ENCODE results near the gene RAB35. TPM values are rescaled to one million over a fixed set of nuclear protein-coding genes. Genes with fewer than 3 reads are reported as not detected.

RAB35 gene
- total RNA-seq, 3 donors from 2014 or later (not counting 1 experiment from before 2014, with no cell fraction given): 65.0 to 85.9 (median 81.2) TPM

GRCh38 chr12:120100630-120101029 is 15.9 kb downstream of the RAB35 start:
- no peak overlapping the region for H3K27ac ChIP-seq (ENCODE audit: low read length)
- no peak for ATAC-seq
- H3K27ac Mint-ChIP-seq: peak overlapping the region; percentile 84 to 86

GRCh38 chr12:120099738-120100137 is 16.8 kb downstream of the RAB35 start:
- Histone ChIP-seq H3K36me3 (ENCODE audit: control insufficient read depth, insufficient read depth, low read length) (peaks cover 73% of the 10 kb centered on the region), H3K9me3 (ENCODE audit: control insufficient read depth, insufficient read depth, low read length) (no peaks in the 10 kb centered on the region), H3K27me3 (ENCODE audit: control insufficient read depth, insufficient read depth, low read length) (no peaks in the 10 kb centered on the region), H3K4me3 (ENCODE audit: low read length) (no peak overlapping the region), H3K4me1 (ENCODE audit: control insufficient read depth, insufficient read depth, low read length) (peaks cover 37% of the 10 kb centered on the region), H3K27ac (ENCODE audit: low read length) (no peak overlapping the region)
- H3K36me3 Mint-ChIP-seq: no peaks in the 10 kb centered on the region
- peaks cover 10 to 30% of the 10 kb centered on the region in 2 donors for H3K4me1 Mint-ChIP-seq
- no peak for ATAC-seq
- no peaks in the 10 kb centered on the region for H3K9me3 Mint-ChIP-seq
- peak overlapping the region in 1 of 2 donors; percentile 86 for H3K27ac Mint-ChIP-seq
- 98% methylated on average over 11 of the region's 11 CpGs for WGBS (ENCODE audit: insufficient coverage)
- intact Hi-C loops (cut with micrococcal nuclease): no loop called here
- no peak for DNase-seq
- no peak overlapping the region for H3K4me3 Mint-ChIP-seq
- H3K27me3 Mint-ChIP-seq (ENCODE audit: low read depth in 2 of 2): no peaks in the 10 kb centered on the region
- no peak for TF ChIP-seq CTCF (IDR thresholded peaks at IDR 0.05)

More at GRCh38 chr12:120100630-120101029, 15.9 kb downstream of the RAB35 start:
- peak overlapping the region; percentile 21 for H3K4me3 Mint-ChIP-seq
- 96% methylated on average over 21 of the region's 21 CpGs for WGBS (ENCODE audit: insufficient coverage)
- H3K27me3 Mint-ChIP-seq (ENCODE audit: low read depth in 2 of 2): no peaks in the 10 kb centered on the region
- no peaks in the 10 kb centered on the region for H3K36me3 Mint-ChIP-seq
- Histone ChIP-seq H3K4me3 (ENCODE audit: low read length) (no peak overlapping the region), H3K4me1 (ENCODE audit: control insufficient read depth, insufficient read depth, low read length) (peaks cover 33% of the 10 kb centered on the region), H3K36me3 (ENCODE audit: control insufficient read depth, insufficient read depth, low read length) (peaks cover 74% of the 10 kb centered on the region), H3K27me3 (ENCODE audit: control insufficient read depth, insufficient read depth, low read length) (no peaks in the 10 kb centered on the region), H3K9me3 (ENCODE audit: control insufficient read depth, insufficient read depth, low read length) (no peaks in the 10 kb centered on the region)
- intact Hi-C loops (cut with micrococcal nuclease): no loop called here
- no peaks in the 10 kb centered on the region for H3K9me3 Mint-ChIP-seq
- DNase-seq: no peak
- H3K4me1 Mint-ChIP-seq: peaks cover 17 to 34% of the 10 kb centered on the region in 2 donors
- no peak for TF ChIP-seq CTCF (IDR thresholded peaks at IDR 0.05)

- WGBS (ENCODE audit: insufficient coverage): 97% methylated on average over 36 of the region's 36 CpGs
- no peak overlapping the region for H3K4me3 Mint-ChIP-seq
- no peak for TF ChIP-seq CTCF (IDR thresholded peaks at IDR 0.05)
- no peaks in the 10 kb centered on the region for H3K27me3 ChIP-seq (ENCODE audit: control insufficient read depth, insufficient read depth, low read length)
- H3K27me3 Mint-ChIP-seq (ENCODE audit: low read depth in 2 of 2): no peaks in the 10 kb centered on the region
- H3K36me3 ChIP-seq (ENCODE audit: control insufficient read depth, insufficient read depth, low read length): peaks cover 71% of the 10 kb centered on the region
- intact Hi-C loops (cut with micrococcal nuclease): no loop called here
- H3K27ac ChIP-seq (ENCODE audit: low read length): no peak overlapping the region
- peaks cover 9 to 36% of the 10 kb centered on the region in 2 donors for H3K4me1 Mint-ChIP-seq
- H3K4me3 ChIP-seq (ENCODE audit: low read length): no peak overlapping the region
- no peak for ATAC-seq
- DNase-seq: no peak
- H3K4me1 ChIP-seq (ENCODE audit: control insufficient read depth, insufficient read depth, low read length): peaks cover 46% of the 10 kb centered on the region
- no peaks in the 10 kb centered on the region for H3K9me3 Mint-ChIP-seq
- H3K36me3 Mint-ChIP-seq: no peaks in the 10 kb centered on the region
- no peaks in the 10 kb centered on the region for H3K9me3 ChIP-seq (ENCODE audit: control insufficient read depth, insufficient read depth, low read length)
- peak overlapping the region in 1 of 2 donors; percentile 86 for H3K27ac Mint-ChIP-seq
Observed at GRCh38 chr12:120098756-120099470, 17.6 kb downstream of the RAB35 start.

Data from natural killer cell (primary cell).